ENCODE results near the gene CTDSPL.
"Not testable (repeated sequence)": the region's sequence is repeated elsewhere in the genome, so short reads cannot be mapped to it uniquely, and the experiment has no call there.

Gene CTDSPL

DNA sequence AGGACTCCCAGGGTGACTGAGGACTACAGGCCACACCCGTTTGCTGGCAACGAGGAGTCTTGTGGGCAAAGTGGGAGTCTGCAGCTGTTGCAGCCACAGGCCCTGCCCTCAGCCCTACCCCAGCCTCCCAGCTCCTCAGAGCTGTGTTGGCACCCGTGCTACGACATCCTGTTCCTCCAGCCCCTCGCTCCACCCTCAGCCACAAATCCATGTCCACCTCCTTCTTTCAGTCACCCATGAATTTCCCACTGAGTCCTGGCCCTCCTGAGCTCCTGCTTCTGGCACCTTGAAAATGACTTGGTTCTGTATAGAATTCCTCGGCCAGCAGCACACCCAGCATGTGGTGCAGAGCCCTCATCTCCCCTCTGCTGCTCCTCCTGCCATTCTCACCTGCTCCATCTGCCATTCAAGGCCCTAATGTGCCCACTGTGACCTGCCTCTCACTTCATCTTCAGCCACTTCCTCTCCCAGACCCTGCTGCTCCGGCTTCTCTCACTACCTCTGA is 108.0 kb downstream of the CTDSPL start:
- DNase-seq = peak; percentile 40

DNA sequence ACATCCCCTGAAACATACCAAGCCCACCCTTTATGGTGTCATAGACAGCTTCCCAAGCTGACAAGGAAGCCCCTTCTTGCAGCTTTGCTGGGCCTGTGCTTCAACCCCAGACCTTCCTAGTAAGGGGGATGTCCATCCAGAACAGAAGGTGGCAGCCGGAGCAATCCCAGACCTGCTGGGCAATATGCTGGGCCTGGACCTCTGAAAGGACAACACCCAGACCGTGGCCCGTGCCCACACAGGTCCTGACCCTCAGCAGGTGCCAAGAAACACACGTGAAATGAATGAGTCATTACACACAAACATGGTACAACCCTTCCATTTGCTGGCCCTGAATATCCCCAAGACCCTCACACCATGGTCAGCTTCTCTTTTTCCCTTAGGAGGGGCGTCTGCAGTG is 109.1 kb downstream of the CTDSPL start:
- peak; percentile 29 for DNase-seq

DNA sequence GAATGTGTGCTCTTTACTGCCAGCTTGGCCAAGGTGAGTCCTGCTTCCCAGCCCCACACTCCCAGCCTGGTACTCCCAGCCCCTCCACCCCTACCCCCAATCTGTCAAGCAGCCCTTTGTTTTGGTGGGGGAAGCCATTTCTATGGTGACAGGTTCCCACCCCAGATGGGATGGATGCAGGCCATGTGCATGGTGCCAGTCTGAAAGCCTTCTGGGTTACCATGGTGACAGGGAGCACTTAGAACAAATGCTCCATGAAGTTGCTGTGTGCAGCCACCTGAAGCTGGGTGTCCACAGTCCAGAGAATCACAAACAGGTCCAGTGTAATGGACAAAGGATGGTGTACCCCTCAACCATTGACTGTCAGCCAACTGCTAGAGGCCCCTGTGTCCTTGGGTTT is 109.8 kb downstream of the CTDSPL start:
- no peak for DNase-seq

DNA sequence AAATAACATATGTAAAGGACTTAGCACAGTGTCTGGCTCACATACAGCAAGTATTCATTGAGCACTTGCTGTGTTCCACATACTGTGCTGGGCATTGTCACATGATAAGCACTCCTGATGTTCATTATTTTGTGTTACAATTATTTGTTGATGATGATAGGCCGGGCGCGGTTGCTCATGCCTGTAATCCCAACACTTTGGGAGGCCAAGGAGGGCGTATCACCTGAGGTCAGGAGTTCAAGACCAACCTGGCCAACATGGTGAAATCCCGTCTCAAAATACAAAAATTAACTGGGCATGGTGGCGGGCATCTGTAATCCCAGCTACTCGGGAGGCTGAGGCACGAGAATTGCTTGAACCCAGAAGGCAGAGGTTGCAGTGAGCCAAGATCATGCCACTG is 110.4 kb downstream of the CTDSPL start:
- DNase-seq = not testable (repeated sequence)

DNA sequence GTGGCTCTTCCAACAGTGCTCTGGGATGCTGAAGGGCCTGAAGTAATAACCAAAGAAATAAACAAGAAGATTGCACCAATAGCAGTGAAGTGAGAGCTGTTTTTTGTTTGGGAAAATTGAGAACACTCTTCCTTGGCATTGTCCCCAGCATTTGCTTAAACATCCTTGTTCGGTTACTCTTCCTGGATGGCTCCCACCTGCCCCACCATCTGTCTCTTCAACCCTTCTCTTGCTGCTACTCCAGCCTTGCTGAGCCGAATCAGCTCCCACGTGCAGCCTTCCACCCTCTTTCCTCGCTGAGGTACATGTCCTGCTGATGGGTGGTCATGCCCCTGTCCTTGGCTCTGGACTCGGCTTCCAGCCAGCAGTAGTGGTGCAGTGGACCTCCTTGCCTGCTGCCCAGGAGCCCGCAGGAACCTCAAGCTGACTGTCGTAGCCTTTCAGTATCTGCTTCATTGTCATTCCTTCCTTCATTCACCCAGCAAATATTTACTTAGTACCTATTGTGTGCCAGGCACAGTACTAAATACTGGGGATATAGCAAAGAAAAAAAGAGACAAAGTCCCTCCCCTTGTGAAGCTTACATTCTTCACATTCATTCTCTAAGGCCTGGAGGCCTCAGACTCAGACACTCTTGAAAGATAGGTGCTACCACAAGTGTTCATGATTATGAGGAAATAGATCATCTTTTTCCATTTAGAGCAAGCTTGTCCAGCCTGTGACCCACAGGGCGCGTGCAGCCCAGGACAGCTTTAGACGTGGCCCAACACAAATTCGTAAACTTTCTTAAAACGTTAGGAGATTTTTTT is 111.8 kb downstream of the CTDSPL start:
- DNase-seq = peak; percentile 35

DNA sequence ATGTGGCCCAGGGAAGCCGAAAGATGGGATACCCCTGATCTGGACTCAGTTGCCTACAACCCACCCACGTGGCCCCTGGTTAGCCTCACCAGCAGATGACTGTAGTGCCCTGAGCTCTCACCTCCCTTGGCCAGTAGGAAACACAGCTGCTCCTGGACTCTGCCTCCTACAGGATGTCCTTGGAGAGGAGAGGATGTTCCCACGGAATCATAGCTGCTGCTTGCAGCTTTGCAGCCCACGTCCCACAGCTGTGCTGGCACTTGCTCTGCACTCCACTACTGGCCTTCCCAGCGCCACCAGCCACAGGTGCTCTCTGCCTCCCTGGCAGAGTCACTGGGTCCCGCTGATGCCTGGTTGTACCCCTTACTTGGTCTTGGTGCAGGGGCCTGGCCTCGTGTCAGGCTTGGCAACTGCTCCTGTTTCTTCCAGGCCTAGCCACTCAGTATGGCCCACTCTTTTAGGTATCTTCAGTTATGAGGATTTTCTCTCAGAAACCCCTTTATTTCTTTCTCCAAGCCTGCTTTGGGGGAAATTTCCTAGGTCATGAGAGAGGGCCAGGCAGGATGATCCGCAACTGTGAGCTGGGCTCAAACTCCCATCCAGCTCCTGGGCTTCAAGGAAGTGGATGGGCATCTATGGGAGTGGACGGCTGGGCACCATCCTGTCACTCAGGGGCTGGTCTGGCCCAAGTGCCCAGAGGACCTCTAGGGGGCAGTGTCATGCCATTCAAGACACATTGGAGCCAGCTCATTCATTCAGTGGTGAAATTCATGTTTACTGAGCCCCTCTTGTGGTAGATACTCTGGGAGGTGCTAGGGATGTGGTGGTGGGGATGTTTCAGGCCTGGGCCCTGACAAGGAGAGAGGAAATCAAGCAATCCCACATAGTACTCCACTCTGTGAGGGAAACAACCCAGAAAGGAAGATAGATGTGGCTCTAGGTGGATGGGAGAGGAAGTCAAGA is 112.7 kb downstream of the CTDSPL start:
- DNase-seq = peak; percentile 80

DNA sequence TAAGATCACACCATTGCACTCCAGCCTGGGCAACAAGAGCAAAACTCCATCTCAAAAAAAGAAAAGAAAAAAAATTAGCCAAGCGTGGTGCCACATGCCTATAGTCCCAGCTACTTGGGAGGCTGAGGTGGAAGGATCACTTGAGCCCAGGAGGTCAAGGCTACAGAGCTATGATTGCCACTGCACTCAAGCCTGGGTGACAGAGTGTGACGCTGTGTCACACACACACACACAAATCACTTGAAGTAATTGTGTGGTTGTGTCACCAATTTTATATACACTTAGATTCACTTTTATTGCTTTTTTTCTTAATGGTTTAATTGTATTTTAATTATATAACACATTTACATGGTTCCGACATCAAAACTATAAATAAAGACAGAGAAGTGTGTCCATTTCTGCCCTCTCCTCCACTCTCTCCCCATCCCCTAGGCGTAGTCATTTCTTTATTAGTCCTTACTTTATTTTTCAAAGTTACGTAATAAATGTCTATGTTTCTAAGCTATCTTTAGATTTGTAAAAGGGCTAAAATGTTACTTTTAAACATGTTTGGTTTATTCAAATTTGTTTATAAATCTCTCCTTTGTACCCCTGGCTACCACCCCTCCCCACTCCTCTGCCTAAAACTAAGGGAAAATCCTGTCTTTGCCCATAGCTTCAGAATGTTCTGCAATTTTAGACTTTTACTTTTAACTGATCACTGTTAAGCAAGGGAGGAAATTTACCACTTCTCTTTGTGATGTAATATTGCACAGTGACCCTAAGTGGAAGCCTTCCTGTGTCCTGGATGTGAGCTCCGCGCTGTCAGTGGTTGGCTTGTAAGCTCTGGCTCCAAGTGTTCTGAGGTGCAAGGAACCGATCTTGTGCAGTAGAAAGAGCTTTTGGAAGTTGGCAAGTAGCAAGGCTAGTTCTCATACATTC is 118.1 kb downstream of the CTDSPL start:
- peak; percentile 13 for DNase-seq

DNA sequence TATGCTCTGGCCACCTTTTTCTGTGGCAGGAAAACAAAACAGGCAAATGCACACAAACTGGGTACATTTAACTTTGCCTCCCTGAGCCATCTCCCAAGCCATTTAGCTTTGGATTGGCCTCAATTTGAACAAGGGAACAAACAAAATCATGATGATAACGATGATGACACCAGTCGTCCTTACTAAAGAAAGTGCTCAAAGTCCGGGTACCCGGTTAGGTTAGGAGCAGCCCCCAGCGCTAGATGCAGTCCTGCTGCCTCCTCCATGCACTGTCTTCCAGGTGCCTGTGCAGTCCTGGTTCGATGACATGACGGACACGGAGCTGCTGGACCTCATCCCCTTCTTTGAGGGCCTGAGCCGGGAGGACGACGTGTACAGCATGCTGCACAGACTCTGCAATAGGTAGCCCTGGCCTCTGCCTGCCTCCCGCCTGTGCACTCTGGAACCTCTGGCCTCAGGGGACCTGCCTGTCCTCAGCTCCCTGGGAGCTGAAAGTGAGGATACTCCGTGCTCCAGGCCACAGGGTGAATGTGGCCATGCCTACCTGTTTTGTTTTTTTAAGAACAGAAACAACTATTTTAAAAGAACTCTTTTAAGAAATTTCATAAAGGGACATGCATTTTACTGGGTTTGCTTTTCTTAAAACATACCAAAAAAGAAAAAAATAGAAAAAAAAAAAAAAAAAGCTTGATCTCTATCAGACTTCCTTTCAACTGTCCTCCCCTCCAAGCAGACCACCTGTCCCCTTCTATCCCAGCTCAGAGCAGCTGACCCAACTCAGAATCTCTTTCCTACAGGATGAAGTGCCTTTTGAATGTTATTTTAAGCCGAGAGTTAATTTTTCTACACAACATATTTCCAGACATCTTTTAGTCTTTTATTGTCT is 119.0 kb downstream of the CTDSPL start:
- DNase-seq = peak; percentile 29

DNA sequence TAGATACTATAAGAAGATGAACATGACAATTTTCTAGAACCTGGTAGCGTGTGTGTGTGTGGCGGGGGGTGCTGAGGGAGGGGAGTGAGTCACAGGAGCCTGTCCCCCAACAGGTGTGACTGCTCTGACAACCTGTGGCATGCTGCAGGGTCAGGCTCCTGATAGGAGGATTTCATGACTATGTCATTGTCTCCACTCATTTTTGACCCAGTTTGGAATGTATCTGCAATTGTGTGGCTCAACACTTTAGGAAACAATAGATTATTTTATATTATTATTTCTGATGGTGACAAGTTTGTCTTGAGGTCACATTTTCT is 119.6 kb downstream of the CTDSPL start:
- peak; percentile 25 for DNase-seq

DNA sequence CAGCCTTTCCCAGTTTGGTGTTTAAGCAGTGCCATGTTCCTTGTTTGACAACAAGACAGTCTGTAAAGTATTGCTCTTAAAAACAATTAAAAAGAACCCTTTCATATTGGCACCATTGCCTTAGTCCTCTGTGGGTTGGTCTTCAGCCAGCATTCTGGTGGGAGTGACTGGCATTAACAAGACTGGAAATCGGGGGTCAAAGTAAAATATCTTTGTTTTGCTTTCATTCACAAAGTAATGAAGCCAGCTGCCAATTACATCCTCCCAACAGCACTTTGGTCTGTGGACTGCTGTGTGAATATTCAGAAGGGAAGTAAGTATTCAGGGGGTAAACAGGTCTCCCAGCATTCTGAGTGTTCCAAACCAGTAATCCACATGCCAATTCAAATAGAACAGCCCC is 120.7 kb downstream of the CTDSPL start:
- DNase-seq = no peak

DNA sequence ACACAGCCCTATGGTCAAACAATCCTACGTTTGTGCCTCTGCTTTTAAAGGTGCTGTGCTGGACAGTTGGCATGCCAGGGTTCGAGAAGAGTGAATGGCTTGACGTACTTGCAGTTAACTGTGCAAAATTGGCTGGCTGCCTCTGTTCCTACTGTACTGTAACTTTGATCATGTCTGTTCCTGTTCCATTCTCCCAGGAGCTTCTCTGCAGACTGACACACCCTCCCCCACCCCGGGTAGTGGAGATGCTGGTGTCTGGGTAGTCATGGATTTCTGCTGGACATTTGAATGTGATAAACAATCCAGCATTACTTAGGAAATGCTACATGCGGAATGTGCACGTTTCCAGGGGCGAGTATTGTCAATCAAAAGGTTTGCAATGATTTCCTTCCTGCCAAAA is 122.4 kb downstream of the CTDSPL start:
- peak; percentile 23 for DNase-seq

DNA sequence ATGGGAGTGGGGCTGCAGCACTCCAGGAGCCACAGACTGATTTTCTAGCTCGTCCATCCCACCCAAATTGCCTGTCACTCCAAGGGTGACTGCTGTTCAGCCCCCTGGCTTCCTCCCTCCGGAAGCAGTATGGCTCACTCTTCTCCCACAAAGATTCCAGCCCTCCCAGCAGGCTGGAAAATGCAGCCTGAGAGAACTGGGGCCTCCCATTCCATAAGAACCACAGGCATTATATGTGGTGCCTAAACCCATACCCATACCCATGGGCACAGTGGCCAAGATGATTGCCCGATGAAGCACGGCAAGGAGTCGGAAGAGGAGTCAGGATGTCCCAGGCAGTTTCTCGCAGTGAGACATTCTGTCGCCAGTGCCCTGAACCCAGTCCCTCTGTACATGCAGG is 122.9 kb downstream of the CTDSPL start:
- DNase-seq = peak; percentile 36

DNA sequence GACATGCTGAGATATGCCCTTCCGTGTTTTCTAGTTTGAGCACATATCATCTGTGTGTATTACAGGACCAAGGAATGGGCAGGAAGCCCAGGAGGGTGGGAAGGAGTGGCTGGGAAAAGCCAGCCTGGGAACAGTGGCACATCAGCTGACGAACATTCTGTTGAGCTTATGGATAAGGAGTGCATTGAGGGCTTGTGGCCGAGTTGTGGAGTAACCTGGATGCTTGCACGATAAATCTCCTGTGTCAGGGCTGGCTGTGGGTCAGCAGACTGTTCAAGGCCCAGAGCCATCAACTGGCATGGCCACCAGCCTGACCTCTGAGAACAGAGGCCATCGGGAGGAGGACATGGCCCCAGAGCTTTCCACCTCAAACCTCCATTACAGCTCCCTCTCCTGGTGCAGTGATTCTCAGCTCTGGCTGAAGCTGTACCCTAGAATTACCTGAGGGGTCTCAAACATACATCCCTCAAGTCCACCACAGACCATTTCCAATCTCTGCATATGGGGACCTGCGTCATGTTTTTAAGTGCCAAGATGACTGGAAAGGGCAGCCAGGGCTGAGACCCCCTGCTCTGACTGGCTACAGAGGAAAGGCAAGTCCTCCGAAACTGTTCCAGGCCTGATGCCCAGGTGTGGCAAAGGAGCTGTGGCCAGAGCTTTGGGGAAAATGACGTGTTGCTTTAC is 124.1 kb downstream of the CTDSPL start:
- peak; percentile 29 for DNase-seq

DNA sequence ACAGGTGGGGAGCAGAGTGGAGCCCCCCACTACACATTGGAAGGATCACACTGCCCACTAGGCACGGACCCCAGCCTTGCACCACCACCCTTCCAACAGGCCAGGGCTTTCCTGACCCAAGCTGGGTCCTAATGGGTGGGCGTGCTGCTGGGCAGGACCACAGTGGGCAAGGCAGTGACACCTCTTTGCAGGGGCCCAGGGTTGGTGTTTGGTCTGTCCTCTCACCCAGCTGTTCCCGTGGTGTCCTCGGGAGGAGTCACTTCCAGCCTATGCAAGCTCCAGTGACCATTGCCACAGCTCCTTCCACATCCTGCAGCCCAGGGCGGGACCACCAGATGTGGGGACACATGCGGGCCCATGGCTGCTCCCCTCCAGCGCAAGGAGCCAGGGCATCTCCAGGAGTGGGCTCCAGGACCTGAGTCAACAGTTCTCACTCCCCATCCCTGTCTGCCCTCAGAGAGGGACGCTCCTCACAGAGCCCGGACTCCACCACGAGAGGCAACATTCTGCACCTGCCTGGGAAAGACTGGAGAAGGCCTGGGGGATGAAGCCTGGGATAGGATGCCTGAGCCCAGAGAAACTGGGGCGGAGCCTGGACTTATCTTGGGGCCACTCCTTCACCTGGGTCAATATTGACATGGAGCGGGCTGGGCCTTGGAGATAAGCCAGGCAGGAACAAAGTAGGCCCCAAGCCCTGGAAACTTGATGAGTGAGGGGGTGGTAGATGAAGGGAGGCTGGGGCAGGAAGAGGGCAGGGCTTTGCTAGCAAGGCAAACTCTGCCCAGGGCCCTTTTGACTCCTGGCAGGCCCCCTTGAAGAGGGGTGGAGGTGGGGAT is 125.0 kb downstream of the CTDSPL start:
- peak; percentile 37 for DNase-seq

DNA sequence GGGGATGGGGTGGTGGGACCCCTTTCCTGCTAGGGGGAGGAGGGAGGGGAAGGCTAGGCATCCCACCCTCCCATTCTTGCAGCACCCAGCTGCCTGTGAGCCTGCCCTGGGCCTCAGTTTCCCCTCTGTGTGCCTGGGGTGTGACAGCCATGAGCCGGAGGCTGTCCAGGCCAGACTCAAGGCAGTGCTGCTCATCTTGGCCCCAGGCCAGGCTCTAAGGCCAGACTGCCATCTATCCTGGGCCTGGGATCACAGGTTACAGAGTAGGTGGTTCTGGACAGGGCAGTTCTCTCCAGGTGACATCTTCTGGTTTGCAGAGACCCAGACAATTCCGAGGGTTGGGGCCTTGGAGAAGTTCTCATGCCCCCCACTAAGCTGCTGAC is 125.6 kb downstream of the CTDSPL start:
- DNase-seq = peak; percentile 20

DNA sequence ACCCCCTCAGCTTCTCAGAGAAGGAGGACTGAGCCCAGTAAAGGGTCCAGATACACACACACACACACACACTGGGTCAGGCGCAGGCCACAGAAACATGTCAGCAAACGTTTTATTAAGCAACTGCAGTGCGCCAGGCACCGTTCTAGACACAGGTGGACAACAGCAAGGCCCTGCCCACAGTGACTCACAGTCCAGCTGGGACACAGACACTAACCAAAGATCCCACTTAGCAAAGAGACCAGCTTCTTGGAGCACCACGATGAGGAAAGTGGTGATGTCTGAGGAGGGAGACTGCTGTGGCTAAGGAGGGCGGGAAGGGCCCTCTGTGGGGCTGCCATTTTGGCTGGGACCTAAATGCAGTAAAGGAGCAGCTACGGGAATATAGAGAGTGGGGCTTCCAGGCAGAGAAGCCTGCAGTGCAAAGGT is 126.1 kb downstream of the CTDSPL start:
- no peak for DNase-seq

DNA sequence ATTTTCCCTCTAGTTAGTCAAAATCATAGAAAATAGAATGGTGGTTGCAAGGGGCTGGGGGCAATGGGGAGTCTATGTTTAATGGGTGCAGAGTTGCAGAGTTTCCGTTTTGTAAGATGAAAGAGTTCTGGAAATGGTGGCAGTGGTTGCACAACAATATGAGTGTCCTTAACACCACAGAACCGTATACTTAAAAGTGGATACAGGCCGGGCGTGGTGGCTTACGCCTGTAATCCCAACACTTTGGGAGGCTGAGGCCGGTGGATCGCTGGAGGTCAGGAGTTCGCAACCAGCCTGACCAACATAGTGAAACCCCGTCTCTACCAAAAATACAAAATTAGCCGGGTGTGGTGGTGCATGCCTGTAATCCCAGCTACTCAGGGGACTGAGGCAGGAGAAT is 126.7 kb downstream of the CTDSPL start:
- not testable (repeated sequence) for DNase-seq

DNA sequence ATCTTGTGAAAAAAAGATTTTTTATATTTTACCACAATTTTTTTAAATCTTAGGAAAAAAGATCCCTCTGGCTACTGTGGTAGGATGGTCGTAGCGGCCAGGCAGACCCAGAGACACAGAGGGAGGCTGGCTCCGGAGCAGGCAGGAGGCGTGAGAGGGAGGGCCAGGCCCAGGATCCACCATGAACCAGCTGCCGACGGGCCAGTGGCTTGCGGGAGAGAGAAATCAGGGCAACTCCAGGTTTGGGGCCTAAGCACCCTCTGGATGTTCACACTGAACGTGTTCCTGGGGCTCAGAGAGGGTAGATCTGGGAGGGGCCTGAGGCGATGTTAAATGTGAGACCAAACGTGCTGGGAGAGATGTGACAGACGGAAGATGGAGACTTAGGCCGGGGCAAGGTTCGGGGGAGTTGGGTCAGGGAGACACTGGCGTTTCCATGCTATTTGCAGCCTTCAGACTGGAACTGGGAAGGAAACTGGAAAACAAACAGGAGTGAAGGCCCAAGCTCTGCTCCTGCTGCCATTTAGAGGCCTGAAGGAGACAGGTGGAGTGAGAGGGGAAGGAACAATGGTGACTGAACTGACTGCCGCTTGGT is 127.3 kb downstream of the CTDSPL start:
- no peak for DNase-seq

DNA sequence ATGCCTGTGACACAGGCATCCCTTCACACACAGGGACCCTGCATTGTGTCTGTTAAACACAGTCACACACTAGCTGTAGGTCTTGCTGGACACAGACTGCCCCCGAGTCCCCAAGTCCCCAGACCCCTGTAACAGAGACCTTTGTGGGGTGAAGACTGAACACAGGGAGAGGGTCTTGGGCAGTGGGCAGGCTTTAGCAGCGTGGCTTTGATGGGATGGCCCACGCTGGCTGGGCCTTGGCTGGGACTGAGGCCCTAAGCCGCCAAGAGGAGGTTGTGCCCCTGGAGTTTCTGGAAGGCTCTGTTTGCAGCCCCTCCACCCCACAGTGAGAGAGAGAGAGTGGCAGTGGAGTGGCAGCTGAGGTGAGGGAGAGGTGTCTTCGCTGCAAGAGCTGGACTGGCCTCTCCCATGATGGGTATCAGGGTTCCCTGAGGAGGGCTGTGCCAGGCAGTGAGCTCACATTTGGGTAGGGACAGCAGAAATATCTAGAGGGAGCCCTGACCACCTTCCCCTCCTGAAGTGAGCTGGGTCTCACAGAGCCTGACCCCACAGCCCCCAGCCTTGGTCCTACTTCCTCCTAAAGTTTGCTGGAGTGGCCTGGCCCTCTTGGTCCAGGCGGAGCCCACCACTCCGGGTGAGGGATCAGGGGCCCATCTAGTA is 128.3 kb downstream of the CTDSPL start:
- no peak for DNase-seq

Measured in activated CD8-positive, alpha-beta memory T cell treated with anti-CD3 and anti-CD28 coated beads, Interleukin-2, amount 50 U/mL, for 48 hours (primary cell).